NCI-H1105 treated with DMSO at 0.1 percent for 48 hours (cell line): Measurements from ENCODE around the gene ITGB2.

Experiments
- DNase-seq: peaks from one replicate; lab custom pipeline; 2025; lab: John Stamatoyannopoulos, UW

The ITGB2 gene

DNA sequence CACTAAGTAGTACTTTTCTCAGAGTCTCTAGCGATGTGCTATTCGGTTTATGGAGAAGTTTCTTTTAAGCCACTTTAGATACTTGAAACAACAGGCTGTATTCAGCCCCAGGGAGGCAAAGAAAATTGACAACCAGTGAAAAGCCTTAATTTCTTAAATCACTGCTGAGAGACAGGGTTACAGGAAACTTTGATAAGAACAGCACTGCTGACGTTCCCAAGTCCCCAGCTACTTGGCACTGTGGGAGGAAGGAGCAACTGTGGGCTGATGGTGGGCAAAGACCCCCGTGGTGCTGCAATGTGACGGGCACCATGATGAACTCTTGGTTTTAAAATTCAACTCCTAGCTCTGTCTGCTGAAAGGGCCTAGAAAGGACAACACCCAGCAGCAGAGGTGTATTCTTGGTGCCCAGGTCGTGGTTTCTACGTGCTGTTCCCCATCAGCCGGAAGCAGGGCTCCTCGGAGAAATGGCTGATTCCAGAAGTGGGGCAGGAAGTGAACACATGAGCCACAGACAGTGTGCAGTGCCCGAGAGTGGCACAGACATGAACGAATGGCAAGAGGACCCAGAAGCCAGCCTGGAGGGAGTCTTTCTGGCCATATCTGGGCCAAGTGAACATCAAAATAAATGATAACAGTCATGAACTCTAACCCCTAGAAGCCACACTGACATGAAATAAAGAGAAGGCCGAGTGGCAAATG lies 52.5 kb downstream of the ITGB2 start:
- DNase-seq = no peak

DNA sequence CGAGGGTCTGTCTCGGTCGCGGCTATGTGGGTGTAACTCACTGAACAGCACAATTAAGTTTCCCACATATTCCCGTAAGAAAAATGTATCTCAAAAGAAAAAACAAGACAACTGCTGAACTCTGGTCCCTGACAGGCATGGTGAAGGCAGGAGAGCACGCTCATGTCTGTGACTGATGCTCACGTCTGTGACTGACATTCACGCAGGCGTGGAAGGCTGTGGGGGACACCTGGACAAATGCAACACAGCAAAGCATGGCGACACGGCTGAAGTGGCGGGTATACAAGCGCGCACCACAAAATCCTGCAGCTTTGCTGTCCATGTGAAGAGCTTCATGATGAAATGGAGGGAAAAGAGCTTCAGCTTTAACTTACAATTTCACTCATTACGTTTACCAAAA lies 53.2 kb downstream of the ITGB2 start:
- DNase-seq = no peak

DNA sequence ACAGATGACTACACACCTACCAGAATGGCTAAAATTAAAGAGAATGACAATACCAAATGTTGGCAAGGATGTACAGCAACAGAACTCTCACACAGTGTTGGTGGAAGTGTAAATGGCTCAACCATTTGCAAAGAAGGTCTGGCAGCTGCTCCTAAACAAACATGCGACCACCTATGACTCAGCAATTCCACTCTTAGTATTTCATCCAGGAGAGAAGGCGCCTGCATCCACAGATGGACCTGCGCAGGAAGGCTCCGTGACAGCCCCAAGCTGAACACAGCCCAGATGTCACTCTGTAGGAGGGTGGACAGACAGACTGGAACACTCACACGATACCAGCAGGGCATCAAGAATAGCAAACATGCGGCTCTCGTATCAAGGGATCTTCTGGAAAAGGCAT lies 53.9 kb downstream of the ITGB2 start:
- no peak for DNase-seq

DNA sequence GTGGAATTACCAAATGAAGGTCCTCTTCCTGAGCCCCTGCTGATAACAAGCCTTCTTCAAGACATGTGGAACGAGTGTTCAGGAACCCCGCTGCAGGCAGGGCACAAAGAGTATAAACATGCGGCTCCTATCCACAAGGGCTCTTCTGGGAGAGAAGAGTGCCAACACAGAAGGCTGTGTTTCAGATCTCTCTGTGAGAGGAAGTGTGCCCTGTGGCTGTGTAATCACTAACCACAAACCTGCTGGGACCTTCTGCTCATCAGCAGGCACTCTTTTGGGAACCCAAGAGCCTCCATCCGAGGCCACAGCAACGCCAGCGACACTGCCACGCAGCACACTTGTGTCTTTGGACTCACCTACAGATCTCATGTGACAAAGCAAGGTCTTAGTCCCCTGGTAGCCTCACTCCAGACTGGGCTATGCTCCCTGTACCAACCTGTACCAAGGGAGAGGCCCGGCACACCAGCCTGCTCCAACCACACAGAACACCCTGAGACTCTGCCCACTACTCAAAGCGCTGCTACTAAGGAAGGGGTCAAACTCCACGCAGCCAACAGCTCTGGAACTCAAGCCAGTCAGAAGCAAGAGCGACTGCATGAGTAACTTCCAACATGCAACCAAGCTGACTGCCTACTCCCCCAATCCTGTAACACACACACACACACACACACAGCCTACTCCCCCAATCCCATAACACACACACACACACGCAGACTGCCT lies 55.0 kb downstream of the ITGB2 start:
- DNase-seq = no peak

DNA sequence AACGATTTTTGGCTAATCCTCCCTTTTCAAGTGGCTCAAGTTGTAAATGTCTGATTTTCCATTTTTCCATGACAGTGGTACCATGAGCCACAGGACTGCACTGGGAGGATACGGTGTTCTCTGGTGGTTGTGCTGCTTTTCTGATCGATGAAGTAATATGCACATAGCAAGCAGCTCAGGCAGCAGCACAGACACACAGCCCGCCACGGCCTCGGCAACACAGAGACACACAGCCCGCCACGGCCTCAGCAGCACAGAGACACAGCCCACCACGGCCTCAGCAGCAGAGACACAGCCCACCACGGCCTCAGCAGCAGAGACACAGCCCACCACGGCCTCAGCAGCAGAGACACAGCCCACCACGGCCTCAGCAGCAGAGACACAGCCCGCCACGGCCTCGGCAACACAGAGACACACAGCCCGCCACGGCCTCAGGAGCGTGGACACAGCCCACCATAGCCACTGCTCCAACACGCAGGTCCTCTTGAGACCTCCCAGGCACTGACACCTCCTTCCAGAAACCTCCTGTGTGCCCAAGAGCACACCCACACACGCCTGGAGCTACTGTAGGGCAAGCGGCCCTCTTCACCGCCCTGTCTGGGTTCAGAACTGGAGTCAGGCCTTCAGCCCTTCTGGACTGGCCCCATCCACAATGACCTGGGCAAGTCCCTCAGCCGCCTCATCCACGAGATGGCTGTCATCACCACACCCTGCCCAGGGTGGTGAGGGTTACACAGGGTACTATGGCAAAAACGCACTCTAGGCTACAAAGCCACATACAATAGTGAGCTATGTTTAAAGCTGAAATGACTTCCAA lies 57.6 kb downstream of the ITGB2 start:
- DNase-seq = no peak

DNA sequence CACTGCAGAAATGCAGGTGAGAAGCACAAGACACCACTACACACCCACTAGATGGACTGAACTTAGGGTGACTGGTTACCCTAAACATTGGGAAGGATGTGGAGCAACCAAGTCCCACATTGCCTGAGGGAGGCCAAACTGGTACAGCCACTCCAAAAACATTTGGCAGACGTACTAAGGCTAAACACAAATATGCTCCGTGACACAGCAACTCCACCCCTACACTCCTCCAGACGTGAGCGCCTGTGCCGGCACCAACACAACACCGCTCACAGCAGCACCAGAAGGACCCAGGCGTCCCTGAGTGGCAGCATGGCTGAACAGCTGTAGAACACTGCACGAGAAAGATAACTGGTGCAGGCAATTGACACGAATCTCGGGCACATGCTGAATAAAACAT lies 61.9 kb downstream of the ITGB2 start:
- no peak for DNase-seq

DNA sequence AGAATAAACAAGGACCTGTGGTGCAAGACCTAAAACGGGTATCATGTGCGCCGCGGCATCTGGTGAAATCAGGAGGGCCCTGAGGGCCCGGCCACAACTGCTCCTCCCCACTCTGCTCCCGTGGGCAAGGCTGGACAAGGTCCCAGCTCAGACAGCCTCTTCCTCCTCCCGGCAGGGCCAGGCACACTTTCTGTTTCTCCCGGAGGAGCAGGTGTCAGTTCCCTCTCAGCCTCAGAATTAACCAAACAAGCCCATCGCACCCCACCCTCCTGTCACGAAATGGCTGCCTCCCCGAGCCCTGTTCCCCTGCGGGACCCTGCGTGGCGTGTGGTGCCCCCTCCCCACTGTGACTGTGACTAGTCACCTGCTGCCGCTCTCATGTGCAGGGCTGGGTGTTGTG lies 62.4 kb downstream of the ITGB2 start:
- DNase-seq = no peak

DNA sequence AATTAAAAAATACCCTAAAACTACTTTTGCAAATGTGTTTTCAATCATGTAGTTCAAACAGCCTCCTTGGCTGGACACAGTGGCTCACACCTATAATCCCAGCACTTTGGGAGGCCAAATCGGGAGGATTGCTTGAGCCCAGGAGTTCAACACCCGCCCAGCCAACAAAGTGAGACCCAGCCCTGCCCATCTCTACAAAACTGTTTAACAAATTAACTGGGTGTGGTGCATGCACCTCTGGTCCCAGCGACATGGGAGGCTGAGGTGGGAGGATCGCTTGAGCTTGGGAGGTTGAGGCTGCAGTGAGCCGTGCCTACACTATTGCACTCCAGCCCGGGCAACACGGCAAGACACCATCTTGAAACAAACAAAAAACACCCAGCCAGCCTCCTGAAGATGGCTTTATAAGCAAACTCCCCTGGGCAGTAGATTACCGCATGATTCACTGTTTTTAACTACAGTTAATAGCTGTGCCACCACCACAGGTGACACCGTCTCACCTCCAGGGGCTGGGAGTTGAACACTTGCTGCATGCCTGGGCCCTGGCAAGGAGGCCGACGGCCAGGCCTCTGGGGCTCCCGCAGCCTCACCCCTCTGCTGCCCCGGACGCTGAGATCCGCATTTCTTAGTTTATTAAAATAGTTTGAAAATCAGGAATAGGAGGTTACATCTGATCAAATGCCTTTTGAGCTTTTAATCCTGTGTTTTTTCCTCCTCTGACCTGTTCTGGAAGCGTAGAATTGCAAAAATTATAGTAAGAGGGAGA lies 63.4 kb downstream of the ITGB2 start:
- DNase-seq = no peak

DNA sequence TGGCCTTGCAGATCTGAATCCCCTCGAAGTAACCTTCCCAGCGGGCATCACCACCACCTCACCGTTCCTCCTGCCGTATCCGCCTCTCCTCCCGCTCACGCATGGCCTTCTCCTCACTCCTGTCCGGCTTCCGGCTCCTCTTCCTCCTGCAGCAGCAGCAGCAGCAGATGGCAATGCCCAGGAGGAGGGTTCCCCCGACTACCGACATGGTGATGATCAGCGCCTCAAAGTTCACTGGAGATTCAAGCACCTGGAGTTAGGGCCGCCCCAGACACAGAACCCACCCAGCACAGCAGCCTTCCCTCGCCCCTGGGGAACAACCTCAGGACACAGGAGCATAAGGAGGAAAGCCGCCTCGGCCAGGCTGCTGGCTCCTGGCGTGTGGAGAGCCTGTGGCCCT lies 64.6 kb downstream of the ITGB2 start:
- no peak for DNase-seq

DNA sequence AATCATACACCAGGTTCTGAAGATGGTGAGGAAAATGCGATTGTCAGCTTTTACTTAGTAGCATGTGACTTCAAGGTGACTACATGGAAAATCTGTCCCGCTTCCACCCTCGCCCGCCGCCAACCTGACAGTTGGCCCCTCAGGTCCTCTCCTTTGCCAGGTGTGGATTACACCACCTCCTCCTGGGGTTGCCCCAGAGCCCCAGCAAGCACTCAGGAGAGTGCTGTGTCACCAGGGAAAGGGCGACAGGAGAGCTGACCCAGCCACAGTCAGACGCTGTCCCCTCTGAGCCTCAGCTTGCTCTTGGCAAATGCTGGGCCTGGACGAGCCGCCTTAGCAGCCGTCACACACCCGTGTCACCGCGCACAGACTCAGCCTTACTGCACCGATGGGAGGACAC lies 65.1 kb downstream of the ITGB2 start:
- DNase-seq = no peak

DNA sequence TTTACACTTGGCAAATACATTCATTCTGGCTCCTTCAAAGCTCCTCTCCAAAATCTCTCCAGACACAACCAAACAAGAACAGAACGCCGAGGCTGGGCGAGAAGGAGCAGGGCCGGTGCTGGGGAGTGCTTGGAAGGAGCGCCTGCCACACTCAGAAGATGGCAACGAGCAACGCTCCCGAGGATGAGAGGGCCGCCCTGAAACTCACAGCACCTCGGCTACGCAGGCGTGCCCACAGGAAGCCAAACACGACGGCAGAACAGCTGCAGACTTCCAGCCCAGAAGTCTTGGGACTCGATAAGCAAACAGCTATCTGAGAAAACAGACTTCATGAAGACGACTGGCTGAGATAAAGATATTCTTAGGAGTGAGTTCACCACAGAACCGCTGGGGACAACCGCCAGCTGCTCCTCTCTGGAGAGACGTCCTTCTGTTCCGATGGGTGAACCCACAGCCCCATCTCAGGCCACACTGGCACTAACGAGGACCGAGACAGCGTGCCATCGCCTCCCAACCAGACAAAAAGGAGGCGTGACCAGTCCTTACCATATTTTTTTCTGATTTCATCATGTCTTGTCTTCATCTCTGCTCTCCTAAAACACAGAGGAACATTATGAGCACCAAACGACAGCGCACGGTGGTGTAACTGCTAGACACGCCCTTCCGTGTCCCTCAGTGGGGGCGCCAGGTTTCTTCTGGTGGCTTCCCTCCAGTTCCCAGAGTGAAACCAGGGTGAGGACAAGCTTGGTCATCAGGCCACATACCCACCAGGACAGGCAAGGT lies 65.8 kb downstream of the ITGB2 start:
- no peak for DNase-seq

DNA sequence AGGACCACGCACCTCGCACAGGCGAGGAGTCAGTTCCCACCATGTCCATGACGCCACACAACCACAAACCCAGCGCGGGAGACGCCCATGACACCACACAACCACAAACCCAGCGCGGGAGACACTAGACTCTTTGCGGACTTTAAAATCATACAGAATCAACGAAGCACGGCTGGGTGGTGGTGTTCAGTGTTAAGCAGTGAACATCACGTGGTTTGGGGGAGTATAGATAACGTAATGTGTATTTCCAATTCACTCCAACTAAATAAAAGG lies 66.4 kb downstream of the ITGB2 start:
- DNase-seq = no peak

DNA sequence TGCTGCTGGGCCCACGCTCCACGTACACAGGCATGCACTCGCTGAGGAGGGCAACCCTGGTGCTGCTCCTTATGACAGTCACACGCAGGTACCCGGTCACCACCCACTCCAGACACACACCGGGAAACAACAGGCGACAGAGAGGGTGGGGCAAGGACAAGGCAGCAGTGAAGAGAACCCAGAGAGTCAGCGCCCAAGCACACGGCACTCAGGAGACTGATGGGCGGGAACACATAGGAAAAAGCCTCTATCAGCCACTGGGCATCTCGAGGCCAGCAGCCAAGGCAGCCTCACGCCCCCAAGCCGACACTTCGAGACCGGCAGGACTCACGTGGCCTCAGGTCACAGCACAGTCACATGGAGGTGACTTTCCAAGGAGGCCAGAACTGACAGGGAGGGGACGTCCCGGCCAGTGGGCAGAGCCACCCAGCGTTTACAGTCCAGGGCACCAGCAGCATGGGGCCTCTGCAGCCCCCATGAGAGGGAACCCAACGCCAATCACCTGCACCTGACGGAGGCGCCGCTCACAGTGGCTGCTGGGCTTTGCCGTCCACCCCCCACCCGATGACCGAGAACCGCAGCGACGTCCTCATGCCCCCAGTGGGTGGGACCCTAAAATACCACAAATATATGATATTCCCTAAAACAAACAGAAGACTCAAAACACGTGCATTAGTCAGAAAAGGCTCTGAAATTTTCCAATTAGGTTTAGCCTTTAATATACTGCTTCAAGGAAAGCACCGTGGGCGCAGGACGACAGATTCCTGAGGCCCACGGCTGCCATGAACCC lies 66.9 kb downstream of the ITGB2 start:
- no peak for DNase-seq

DNA sequence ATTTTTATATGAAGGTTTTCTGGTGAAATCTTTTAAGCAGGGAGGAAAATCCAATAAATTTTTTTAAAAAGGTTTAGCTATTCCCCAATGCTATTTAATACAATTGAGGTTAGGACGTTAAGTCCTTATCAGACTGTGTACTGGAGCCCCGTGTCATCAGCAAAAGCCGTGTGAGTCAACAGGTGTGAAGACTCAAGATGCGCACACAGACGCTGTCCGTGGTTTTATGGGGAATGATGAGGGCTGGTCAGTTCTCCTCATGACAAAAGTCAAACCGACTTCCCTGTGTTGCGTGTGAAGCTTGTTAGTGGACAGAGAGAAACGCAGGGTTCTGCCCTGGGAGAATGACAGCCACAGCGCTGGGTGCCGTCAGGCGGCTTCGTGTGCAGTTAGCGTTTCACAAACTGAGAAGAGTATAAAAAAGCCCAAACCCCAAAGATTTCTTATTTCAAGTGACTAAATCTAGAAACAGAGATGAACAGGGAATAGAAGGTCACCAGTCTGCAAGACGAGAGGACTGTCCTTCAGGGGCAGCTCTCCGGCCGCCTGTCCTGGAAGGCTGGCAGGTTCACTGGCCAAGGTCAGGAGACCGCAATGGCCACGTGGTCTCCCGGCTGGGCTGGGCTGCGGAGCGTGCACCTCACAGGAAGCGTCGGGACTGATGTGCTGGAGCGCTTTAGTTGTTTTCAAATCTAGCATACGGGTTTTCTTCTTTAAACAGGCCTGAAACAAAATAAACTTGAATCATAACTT lies 69.6 kb downstream of the ITGB2 start:
- DNase-seq = no peak

DNA sequence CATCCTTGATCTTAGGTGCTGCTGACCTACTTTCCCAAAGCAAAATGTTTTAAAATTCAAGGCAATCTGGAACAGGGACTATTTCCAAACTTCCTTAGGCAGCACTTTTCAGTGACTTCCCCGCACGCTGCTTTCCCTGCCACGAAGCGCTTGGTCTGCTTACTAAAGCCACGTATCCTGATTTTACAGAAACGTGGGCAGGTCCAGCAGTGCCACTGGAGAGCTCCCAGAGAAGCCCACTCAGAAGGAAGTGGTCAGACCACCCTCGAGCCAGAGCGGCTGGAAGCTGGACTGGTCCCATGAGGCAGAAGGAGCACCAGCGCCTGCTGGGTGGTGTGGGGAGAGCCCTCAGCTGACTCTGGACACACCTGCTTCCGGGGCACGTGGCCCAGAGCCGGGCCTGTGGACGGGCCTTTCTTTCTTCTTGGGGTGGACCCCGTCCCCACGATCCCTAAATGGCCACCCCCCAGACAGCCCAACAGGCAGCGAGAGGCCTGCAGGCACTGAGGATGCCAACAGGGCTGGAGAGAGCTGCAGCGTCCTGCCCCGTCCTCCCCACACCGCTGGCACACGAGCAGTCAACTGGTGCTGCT lies 70.4 kb downstream of the ITGB2 start:
- DNase-seq = no peak

DNA sequence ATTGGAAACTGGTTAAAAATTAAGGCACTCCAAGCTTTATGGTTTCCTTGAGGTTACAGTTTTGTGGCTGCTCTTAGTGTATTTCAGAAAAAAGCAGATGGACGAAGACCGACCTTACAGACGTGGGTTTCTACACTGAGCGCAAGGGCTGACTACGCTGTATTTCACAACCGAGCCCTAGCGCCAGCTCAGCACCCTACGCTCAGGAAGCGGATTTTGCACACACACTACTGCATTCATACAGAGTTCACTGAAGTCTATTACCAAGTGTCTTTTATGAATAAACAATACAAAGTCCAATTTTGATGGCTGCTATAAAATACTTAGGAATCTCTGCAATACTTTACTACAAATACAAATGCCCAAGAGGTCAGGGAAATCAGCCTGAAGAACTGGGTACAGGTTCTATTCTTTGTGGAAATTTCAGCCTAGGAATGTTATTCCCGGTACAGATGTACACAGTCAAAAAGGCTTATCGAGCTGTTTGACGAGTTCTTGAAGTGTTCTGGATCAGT lies 71.0 kb downstream of the ITGB2 start:
- no peak for DNase-seq

DNA sequence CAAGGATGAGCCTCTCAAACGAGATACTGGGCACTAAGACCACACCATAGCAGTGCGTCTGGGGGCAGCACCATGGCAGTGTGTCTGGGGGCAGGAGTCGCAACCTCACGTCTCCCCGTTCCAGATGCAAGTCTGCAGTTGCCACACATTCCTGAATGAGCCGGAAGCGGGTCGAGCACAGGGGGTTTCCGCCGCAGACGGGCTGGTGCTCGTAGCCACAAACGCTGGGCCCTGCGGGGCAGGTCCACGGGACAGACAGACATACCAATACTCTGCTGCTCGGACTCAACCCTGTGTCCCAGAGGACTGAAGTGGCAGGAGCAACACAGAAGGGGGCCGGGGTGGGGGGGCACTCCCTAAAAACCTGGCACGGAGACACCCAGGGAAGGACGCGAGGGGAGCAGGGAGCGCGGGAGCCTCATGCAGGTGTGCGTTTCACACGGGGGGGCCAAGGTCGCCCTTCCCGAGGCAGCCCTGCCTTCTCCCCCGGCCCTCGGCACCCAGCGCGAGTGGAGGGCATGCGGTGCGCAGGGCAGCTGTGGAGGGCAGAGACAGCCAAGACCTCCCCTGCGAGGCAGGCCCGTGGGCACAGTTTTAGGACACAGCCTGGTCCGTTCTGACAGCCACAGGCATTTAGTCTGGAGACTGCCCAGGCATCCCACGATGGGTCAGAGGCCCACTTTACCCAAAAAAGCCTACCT lies 71.7 kb downstream of the ITGB2 start:
- DNase-seq = no peak

DNA sequence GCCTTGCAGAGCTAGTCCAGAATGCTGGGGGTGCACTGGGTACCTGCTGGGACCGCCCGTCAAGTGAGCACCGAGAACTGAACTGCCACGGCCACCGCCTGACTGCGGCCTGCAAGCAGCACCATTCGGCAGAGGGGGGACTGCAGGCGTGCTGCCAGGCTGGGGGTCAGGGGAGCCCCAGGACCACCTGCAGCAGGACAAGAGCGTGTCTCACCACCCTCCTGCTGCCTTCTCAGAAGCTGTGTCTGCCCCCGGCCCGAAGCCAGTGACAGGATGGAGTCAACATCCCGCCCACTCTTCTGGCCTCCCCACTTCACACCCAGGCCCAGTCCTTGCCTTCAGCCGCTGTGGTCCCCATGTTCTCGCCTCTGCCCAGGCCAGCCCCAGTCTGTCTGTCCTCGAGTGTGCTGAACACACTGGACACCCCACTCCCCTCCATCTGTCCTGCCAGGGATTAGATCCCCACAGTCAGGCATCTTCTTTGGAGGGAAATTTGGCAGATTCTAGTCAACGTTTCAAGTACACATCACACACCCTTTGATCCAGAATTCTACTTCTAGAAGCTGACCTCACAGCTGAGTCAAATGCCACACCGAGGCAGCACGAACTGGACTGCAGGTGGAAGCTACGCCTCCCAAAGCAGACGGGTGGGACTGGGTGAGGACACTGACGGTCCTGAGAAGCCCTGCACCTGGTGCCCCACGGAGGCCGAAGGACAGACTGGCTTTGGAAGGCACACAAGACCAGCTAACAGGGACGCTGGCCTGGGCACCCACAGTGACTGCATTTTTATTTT lies 73.2 kb downstream of the ITGB2 start:
- DNase-seq = no peak
